OCI-LY1 (cell line): ENCODE measurements around the gene PI4KA.

ENCODE experiments used
- H2AFZ ChIP-seq: fragments of 200-600 bp; sonication (generic), shearing (Covaris generic); 2 replicates; pipeline ENCODE4 v1.6.0; 2014; ENCODE audit warnings: antibody characterized with exemption, mild to moderate bottlenecking, low read length
- H3F3A ChIP-seq: fragments of 200-600 bp; sonication (generic), shearing (Covaris generic); 2 replicates; pipeline ENCODE4 v1.6.0; 2014; ENCODE audit warnings: mild to moderate bottlenecking, antibody characterized with exemption, low read length, moderate library complexity; ENCODE audit not compliant: insufficient read depth
- H3K27ac ChIP-seq: fragments of 200-600 bp; sonication (generic); 2 replicates; pipeline ENCODE4 v1.5.1; 2014; ENCODE audit warnings: low read length, mixed run types, mild to moderate bottlenecking, low read depth; ENCODE audit not compliant: poor library complexity, severe bottlenecking
- H3K27me3 ChIP-seq: fragments of 200-600 bp; sonication (generic); 2 replicates; pipeline ENCODE4 v1.6.0; 2014; ENCODE audit warnings: antibody characterized with exemption, mild to moderate bottlenecking, low read length, moderate library complexity; ENCODE audit not compliant: insufficient read depth
- H3K36me3 ChIP-seq: fragments of 200-600 bp; sonication (generic); 2 replicates; pipeline ENCODE4 v1.6.1; 2014; ENCODE audit warnings: mild to moderate bottlenecking, antibody characterized with exemption, low read length, moderate library complexity, mixed read lengths; ENCODE audit not compliant: insufficient read depth
- H3K4me1 ChIP-seq: fragments of 200-600 bp; sonication (generic); 2 replicates; pipeline ENCODE4 v1.5.1; 2014; ENCODE audit warnings: mild to moderate bottlenecking, low read length, moderate library complexity; ENCODE audit not compliant: insufficient read depth, severe bottlenecking
- H3K4me2 ChIP-seq: fragments of 200-600 bp; sonication (generic), shearing (Covaris generic); 2 replicates; pipeline ENCODE4 v1.6.1; 2014; ENCODE audit warnings: low read length
- H3K4me3 ChIP-seq: fragments of 200-600 bp; sonication (generic); 2 replicates; pipeline ENCODE4 v1.5.1; 2014; ENCODE audit warnings: low read length, low read depth, mild to moderate bottlenecking, mixed read lengths; ENCODE audit not compliant: poor library complexity, severe bottlenecking
- H3K79me2 ChIP-seq: fragments of 200-600 bp; shearing (Covaris generic); 2 replicates; pipeline ENCODE4 v1.6.1; 2016; ENCODE audit warnings: mixed run types, low read length, mixed read lengths; ENCODE audit not compliant: insufficient read depth
- H3K9ac ChIP-seq: fragments of 200-600 bp; sonication (generic), shearing (Covaris generic); 2 replicates; pipeline ENCODE4 v1.6.1; 2014; ENCODE audit warnings: mild to moderate bottlenecking, low read length, mixed read lengths
- H3K9me2 ChIP-seq: fragments of 200-600 bp; sonication (generic), shearing (Covaris generic); 2 replicates; pipeline ENCODE4 v1.6.1; 2014; ENCODE audit warnings: low read depth, mild to moderate bottlenecking, low read length, mixed read lengths
- H3K9me3 ChIP-seq: fragments of 200-600 bp; shearing (Covaris generic); 2 replicates; pipeline ENCODE4 v1.6.1; 2014; ENCODE audit warnings: low read length, mixed read lengths
- H4K20me1 ChIP-seq: fragments of 200-600 bp; sonication (generic), shearing (Covaris generic); 2 replicates; pipeline ENCODE4 v1.6.0; 2016; ENCODE audit warnings: mild to moderate bottlenecking, low read length; ENCODE audit not compliant: insufficient read depth
- EZH2 ChIP-seq: fragments of 200-600 bp; sonication (generic), shearing (Covaris generic); IDR thresholded peaks from 2 replicates; pipeline ENCODE4 v1.8.0; 2017; ENCODE audit warnings: borderline replicate concordance, mixed run types, mild to moderate bottlenecking, antibody characterized with exemption, low read length, moderate library complexity, mixed read lengths
- TF ChIP-seq, protein P1 (sequence below): fragments of 200-600 bp; sonication (generic), shearing (Covaris generic); IDR thresholded peaks from 2 replicates; pipeline ENCODE4 v1.5.1; 2017; ENCODE audit warnings: mild to moderate bottlenecking, antibody characterized with exemption, low read length, moderate library complexity, mixed read lengths

The PI4KA gene

DNA sequence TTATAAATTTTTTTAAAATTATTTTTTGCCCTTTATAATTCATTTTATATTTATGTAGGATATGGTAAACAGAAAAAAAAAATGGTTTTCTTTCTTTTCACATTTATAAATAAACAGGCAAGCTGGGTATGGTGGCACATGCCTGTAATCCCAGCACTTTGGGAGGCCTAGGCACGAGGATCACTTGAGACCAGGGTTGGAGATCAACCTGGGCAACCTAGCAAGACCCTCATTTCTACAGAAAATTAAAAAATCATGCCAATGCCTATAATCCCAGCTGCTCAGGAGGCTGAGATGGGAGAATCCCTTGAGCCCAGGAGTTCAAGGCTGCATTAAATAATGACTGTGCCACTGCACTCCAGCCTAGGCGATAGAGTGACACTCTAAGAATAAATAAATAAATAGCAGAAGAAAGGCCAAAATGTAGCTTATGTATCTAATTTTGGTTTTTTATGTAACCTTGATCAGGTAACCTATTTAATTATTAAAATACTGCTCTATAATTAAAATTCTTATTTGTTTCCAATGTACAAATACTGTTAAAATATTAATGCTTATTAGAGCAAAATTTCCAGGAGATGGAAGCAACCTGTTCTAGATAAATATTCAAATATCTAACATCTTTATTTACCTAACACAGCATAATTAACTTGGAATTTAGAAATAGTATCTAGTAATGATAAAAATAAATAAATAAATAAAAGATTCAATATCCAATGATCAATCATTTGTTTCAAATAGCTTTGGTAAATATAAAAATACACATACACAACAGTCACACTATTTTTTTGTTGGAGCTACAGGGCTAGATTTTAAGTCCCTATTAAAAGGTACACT, 21.4 kb downstream of the PI4KA start:
- Histone ChIP-seq H3K79me2 (peaks cover 40% of the 10 kb centered on the region), H3K27me3 (no peaks in the 10 kb centered on the region)

DNA sequence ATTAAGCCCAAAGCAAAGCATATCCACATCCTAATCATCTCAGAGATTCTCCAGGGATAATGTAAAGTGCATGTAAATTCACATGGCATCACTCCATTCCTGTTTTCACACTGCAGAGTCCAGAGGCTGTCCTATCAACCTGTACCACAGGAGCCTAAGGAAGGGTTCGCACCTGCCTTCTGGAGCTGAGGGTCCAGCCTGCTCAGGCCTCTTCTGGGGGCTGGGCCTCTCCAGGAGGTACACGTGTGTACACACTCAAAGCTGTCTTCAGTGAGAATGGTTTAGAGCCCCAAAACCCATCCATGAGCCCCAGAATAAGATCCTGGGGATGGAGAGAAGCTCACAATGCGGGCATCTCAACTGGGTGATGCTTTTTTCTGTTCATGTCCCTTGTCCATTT, 23.9 kb downstream of the PI4KA start:
- H3K4me3 ChIP-seq = no peak overlapping the region
- H3K9ac ChIP-seq = no peak overlapping the region
- no peaks in the 10 kb centered on the region for H3K4me1 ChIP-seq
- H3K4me2 ChIP-seq = no peak overlapping the region
- no peak overlapping the region for H2AFZ ChIP-seq
- H3K9me2 ChIP-seq = no peaks in the 10 kb centered on the region
- H3K79me2 ChIP-seq = peaks cover 19% of the 10 kb centered on the region
- no peaks in the 10 kb centered on the region for H4K20me1 ChIP-seq
- peaks cover 52% of the 10 kb centered on the region for H3K36me3 ChIP-seq
- H3F3A ChIP-seq = no peaks in the 10 kb centered on the region
- H3K27ac ChIP-seq = no peak overlapping the region
- no peaks in the 10 kb centered on the region for H3K27me3 ChIP-seq
- TF ChIP-seq, protein P1, sequence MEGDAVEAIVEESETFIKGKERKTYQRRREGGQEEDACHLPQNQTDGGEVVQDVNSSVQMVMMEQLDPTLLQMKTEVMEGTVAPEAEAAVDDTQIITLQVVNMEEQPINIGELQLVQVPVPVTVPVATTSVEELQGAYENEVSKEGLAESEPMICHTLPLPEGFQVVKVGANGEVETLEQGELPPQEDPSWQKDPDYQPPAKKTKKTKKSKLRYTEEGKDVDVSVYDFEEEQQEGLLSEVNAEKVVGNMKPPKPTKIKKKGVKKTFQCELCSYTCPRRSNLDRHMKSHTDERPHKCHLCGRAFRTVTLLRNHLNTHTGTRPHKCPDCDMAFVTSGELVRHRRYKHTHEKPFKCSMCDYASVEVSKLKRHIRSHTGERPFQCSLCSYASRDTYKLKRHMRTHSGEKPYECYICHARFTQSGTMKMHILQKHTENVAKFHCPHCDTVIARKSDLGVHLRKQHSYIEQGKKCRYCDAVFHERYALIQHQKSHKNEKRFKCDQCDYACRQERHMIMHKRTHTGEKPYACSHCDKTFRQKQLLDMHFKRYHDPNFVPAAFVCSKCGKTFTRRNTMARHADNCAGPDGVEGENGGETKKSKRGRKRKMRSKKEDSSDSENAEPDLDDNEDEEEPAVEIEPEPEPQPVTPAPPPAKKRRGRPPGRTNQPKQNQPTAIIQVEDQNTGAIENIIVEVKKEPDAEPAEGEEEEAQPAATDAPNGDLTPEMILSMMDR = no peak
- no peak for TF ChIP-seq EZH2
- no peaks in the 10 kb centered on the region for H3K9me3 ChIP-seq

More for the DNA sequence above, 21.4 kb downstream of the PI4KA start:
- no peaks in the 10 kb centered on the region for H3K9me2 ChIP-seq
- H3K36me3 ChIP-seq = peaks cover 27% of the 10 kb centered on the region
- H3K9me3 ChIP-seq = no peaks in the 10 kb centered on the region
- H3K4me2 ChIP-seq = no peak overlapping the region
- H3K9ac ChIP-seq = no peak overlapping the region
- TF ChIP-seq, protein P1 = no peak
- TF ChIP-seq EZH2 = no peak
- no peaks in the 10 kb centered on the region for H3F3A ChIP-seq
- no peak overlapping the region for H2AFZ ChIP-seq
- H4K20me1 ChIP-seq = no peaks in the 10 kb centered on the region
- H3K4me1 ChIP-seq = no peaks in the 10 kb centered on the region
- H3K27ac ChIP-seq = no peak overlapping the region
- H3K4me3 ChIP-seq = no peak overlapping the region

DNA sequence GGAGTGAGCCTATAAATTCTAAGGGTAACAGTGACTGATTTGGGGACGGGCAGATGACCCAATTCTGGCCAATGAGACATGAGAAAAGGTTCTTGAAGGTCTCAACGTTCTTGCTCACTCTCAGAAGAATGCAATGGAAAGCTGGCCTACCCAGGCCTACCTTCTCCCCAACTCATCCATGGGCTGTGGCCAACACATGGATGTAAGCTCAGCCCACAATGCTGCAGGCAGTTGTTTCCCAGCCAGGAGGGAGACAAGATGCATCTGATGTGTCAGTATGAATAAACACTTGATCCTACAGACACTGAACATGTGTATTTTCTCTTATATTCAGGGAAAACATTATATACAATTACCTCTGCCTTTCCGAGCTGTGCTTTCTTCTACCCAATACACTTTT, 24.4 kb downstream of the PI4KA start:
- H4K20me1 ChIP-seq = no peaks in the 10 kb centered on the region
- H3K4me2 ChIP-seq = no peak overlapping the region
- H3K36me3 ChIP-seq = peaks cover 53% of the 10 kb centered on the region
- no peaks in the 10 kb centered on the region for H3K9me2 ChIP-seq
- H3K79me2 ChIP-seq = peaks cover 17% of the 10 kb centered on the region
- H3K4me1 ChIP-seq = no peaks in the 10 kb centered on the region
- TF ChIP-seq, protein P1 = no peak
- TF ChIP-seq EZH2 = no peak
- no peaks in the 10 kb centered on the region for H3F3A ChIP-seq
- H2AFZ ChIP-seq = no peak overlapping the region
- no peak overlapping the region for H3K9ac ChIP-seq
- H3K27ac ChIP-seq = no peak overlapping the region
- H3K4me3 ChIP-seq = no peak overlapping the region
- H3K9me3 ChIP-seq = no peaks in the 10 kb centered on the region
- H3K27me3 ChIP-seq = no peaks in the 10 kb centered on the region
